ENCODE data around the gene NRP2.

DNA sequence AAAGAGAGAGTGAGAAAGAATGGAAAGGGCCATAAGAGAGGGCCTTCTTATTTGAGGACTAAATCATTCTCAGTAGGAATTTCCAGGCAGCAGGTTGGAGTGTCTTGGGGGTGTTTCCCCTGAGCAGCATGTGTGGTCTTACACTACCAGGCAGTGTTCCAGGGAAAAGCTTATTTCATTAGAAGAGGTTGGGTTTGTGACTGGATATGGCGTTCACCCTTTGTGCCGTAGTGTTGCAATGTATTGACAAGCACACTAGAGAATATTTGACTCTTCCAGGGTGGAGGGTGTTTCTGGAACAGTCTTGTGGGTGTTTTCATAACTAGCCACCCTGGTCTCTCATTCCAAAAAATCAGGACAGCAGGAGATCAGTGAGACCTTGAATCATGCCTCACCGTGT, 105.5 kb downstream of the NRP2 start:
- TF ChIP-seq, protein P1, sequence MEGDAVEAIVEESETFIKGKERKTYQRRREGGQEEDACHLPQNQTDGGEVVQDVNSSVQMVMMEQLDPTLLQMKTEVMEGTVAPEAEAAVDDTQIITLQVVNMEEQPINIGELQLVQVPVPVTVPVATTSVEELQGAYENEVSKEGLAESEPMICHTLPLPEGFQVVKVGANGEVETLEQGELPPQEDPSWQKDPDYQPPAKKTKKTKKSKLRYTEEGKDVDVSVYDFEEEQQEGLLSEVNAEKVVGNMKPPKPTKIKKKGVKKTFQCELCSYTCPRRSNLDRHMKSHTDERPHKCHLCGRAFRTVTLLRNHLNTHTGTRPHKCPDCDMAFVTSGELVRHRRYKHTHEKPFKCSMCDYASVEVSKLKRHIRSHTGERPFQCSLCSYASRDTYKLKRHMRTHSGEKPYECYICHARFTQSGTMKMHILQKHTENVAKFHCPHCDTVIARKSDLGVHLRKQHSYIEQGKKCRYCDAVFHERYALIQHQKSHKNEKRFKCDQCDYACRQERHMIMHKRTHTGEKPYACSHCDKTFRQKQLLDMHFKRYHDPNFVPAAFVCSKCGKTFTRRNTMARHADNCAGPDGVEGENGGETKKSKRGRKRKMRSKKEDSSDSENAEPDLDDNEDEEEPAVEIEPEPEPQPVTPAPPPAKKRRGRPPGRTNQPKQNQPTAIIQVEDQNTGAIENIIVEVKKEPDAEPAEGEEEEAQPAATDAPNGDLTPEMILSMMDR (IDR thresholded peaks at IDR 0.05): no peak
- no peak for TF ChIP-seq POLR2A (IDR thresholded peaks at IDR 0.05)
